ENCODE results near the gene CD200R1L.

Gene CD200R1L

GRCh38 chr3:112818289-112818688 lies 28.4 kb downstream of the CD200R1L start:
- DNase-seq: peak; percentile 43 to 91 (median 77)

GRCh38 chr3:112817797-112818196 lies 28.9 kb downstream of the CD200R1L start:
- peak; percentile 27 to 61 (median 47) for DNase-seq

- peak in 3 of 4 experiments; percentile 21 to 50 (median 42) for DNase-seq
Measured at GRCh38 chr3:112817271-112817670, 29.4 kb downstream of the CD200R1L start.

GRCh38 chr3:112815981-112816380 lies 30.7 kb downstream of the CD200R1L start:
- no peak for DNase-seq

- DNase-seq: peak; percentile 20 to 77 (median 50)
Measured at GRCh38 chr3:112814266-112814665, 32.4 kb downstream of the CD200R1L start.

- peak; percentile 81 to 98 (median 91) for DNase-seq
Measured at GRCh38 chr3:112813723-112814171, 32.9 kb downstream of the CD200R1L start.

- no peak for DNase-seq
Measured at GRCh38 chr3:112813016-112813415, 33.6 kb downstream of the CD200R1L start.

GRCh38 chr3:112811917-112812660 lies 34.6 kb downstream of the CD200R1L start:
- peak in 2 of 4 experiments; percentile 37 to 38 for DNase-seq

GRCh38 chr3:112811131-112811884 lies 35.4 kb downstream of the CD200R1L start:
- no peak for DNase-seq

- no peak for DNase-seq
Measured at GRCh38 chr3:112810561-112810960, 36.1 kb downstream of the CD200R1L start.

- no peak for DNase-seq
Measured at GRCh38 chr3:112808136-112808535, 38.5 kb downstream of the CD200R1L start.

- DNase-seq: no peak
Measured at GRCh38 chr3:112807685-112808084, 39.0 kb downstream of the CD200R1L start.

GRCh38 chr3:112806903-112807302 lies 39.8 kb downstream of the CD200R1L start:
- no peak for DNase-seq

- no peak for DNase-seq
Measured at GRCh38 chr3:112805126-112805525, 41.5 kb downstream of the CD200R1L start.

GRCh38 chr3:112804021-112804420 lies 42.6 kb downstream of the CD200R1L start:
- peak in 3 of 4 experiments; percentile 39 to 68 (median 68) for DNase-seq

GRCh38 chr3:112803467-112803866 lies 43.2 kb downstream of the CD200R1L start:
- DNase-seq: no peak

- no peak for DNase-seq
Measured at GRCh38 chr3:112802338-112802737, 44.3 kb downstream of the CD200R1L start.

- no peak for DNase-seq
Measured at GRCh38 chr3:112799946-112800345, 46.7 kb downstream of the CD200R1L start.

GRCh38 chr3:112794622-112795172 lies 52.0 kb downstream of the CD200R1L start:
- DNase-seq: peak; percentile 49 to 76 (median 71)

GRCh38 chr3:112793326-112794081 lies 53.2 kb downstream of the CD200R1L start:
- no peak for DNase-seq

GRCh38 chr3:112791736-112792135 lies 54.9 kb downstream of the CD200R1L start:
- peak in 2 of 4 experiments; percentile 25 to 49 for DNase-seq

- no peak for DNase-seq
Measured at GRCh38 chr3:112789787-112790186, 56.9 kb downstream of the CD200R1L start.
